Retina (tissue), 1 donor: ENCODE measurements around the gene TMEM54.

Experiments used
- DNase-seq: peaks from one replicate; pipeline ENCODE4 v3.0.0-alpha.2; 2016

The TMEM54 gene

GRCh38 chr1:32900956-32901822 is at the start of gene TMEM54:
Gene TMEM54, minus strand, starts transcription at chr1:32901389. Its CDS starts 151 bp downstream, at chr1:32901238.
- DNase-seq, result peak; percentile 5

GRCh38 chr1:32949519-32949918 is 48.3 kb upstream of the TMEM54 start:
- no peak for DNase-seq

GRCh38 chr1:32948905-32949304 is 47.7 kb upstream of the TMEM54 start:
- no peak for DNase-seq

GRCh38 chr1:32948390-32948722 is 47.2 kb upstream of the TMEM54 start:
- no peak for DNase-seq

DNA sequence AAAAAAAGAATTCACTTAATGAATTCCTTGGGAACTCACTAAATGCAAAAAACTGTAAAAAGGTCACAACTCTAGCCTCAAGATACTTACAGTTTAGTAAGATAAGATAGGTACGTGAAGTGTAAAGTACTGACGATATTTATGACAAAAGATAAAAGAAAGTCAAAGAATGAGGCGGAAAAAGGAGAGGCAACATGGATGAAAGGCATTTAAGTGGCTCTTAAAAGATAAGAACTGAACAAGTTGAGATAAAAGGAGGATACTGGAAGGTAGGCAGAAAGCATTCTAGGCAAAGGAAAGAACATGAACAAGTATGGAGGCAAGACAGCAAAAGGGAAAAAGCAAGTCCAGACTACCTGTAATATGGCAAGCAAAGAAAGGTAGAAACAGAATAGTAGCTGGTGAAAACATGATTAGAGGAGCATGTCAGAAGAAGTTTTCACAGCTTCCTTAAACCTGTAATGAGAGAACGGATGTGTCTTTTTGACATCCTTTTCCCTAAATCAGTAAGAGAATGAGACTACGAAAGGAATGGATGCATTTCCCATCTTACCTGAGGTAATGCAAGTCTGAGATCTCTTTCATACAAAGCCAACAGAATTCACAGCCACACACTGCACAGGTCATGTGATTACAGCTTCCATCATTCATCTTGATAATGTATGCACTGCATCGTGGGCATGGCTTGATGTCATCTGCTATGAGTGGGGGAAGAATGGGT is 46.6 kb upstream of the TMEM54 start:
- DNase-seq, result no peak

- no peak for DNase-seq
Measured at GRCh38 chr1:32946413-32946812, 45.2 kb upstream of the TMEM54 start.

GRCh38 chr1:32944180-32944579 is 43.0 kb upstream of the TMEM54 start:
- DNase-seq, result no peak

- DNase-seq, result no peak
Measured at GRCh38 chr1:32939655-32940371, 38.6 kb upstream of the TMEM54 start.

GRCh38 chr1:32937061-32937460 is 35.9 kb upstream of the TMEM54 start:
- DNase-seq, result no peak

DNA sequence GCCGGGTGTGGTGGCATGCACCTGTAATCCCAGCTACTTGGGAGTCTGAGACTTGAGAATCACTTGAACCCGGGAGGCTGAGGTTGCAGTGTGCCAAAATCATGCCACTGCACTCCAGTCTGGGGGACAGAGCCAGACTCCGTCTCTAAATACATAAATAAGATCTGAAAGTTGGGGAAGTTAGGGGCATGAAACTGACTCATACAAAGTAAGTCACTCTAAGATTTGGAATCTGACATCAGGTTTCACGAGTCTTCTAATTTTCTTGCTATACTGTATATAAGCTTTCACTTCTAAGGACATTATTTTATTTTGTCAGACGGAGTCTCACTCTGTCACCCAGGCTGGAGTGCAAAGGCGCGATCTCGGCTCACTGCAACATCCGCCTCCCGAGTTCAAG is 33.3 kb upstream of the TMEM54 start:
- no peak for DNase-seq

DNA sequence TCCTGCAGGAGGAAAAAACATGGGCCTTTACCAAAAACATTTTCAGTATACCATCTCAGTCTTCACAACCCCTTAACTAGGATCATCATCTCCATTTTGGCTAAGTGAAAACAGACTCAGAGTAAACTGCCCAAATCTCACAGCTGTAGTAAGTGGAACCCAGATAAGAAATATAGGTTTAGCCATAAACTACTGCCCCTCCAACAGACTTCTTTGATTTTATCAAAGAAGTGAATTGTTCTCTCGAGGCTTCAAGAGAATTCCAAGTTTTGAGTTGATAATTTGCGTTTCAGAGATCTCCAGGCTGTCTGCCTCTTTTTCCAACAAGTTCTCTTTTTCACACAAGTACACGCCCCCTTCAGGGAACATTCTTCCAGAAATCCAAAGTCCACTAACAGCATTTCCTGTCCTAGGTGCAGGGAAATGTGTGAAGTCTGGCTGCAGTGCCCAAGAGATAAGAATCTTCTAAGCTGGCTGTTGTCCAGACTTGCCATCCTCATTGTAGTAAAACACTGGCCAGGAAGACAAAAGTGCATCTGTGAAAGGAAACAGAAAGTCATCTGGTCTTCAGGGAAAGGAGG is 32.6 kb upstream of the TMEM54 start:
- no peak for DNase-seq

DNA sequence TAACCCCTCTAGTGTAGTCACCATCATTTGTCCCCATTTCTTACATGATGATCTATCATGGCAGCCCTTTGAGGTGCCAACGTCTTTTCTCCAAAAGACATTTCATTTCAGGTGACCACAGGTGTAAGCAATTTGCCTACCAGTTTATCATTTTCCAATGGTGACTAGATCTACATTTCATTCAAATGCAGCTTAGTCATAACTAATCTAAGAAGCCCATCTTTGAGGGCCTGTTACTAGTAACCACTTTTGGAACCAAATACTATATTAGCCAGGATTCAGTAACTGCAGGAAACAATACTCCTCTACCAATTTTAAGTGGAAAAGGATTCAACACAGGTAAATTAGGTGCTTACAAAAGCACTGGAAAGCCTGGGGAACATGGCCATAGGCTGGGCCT is 30.6 kb upstream of the TMEM54 start:
- no peak for DNase-seq

GRCh38 chr1:32929366-32929765 is 28.2 kb upstream of the TMEM54 start:
- DNase-seq, result no peak

- DNase-seq, result no peak
Measured at GRCh38 chr1:32928715-32929114, 27.5 kb upstream of the TMEM54 start.

GRCh38 chr1:32928285-32928684 is 27.1 kb upstream of the TMEM54 start:
- no peak for DNase-seq

- no peak for DNase-seq
Measured at GRCh38 chr1:32927441-32927840, 26.3 kb upstream of the TMEM54 start.

GRCh38 chr1:32926562-32926961 is 25.4 kb upstream of the TMEM54 start:
- DNase-seq, result no peak

DNA sequence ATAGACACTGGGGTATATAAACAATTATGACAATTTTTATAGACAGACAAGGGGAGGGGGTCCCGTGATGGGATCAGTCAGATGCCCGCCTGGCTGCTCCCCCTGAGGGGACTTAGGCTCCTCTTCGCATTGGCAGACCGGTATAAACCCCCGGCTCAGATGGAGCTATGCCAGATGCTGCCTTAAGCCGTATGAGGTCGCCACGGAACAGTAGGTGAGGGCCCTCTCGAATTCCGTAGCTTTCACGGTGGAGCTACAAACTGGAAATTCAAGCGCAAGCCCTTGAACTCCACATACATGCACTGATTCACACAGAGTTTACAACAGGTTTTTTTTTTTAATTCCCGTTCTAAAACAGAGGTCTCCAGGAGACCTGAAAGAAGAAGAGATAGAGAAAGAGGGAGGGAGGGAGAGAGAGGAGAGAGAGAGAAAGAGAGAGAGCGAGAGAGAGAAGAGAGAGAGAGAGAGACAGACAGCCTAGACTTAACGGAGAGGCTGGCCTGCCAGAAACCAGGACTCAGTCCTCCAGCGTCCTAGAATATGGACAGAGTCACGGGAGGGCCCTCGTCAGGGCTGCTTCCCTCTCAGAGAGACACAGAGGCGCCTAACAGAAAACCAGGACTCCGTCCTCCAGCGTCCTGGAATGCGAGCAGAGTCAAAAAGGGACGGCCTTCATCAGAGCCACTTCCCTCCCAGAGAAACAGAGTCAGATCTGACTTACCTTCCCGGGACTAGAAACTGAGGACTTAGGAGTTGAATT is 24.4 kb upstream of the TMEM54 start:
- DNase-seq, result peak; percentile 62

DNA sequence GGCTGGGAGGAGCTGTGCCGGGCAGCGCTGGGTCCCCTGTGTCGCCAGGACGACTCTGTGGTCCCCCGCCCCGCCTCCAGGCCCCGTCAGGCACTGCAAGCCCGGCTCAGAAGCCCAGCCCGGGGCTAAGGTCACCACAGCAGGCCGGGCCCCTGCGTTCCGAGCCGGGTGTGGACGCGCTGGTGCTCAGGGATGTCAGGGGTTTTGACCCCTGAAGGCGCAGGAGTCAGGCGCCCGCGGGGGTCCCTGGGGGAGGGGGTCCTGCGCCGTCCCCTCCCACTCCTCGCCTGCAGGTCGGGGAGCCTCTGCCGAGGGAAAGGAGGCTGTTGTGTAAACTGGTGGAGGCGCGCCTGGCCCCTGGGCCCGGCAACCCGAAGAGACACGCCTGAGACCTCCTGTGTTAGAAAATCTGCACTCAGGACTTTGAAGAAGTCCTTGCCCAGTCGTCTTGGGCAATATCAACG is 23.7 kb upstream of the TMEM54 start:
- DNase-seq, result peak; percentile 66

DNA sequence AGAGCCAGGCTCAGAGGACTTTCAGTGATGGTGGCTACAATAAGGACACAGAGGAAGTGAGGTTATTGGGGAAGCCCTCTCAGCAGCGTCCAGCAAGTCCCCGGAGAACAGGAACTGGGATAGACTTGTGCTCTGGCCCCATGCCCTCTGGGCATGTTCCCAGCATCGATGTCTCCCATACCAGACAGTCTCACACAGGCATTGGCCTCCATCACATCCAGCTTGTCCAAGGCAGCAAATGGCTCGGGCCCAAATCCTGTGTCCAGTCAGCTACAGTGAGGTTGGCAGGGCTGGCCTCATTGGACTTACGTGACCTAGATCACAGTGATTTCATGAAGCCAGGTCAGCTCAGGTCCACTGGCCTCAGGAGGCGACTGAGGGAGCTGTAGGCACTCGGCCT is 19.6 kb upstream of the TMEM54 start:
- DNase-seq, result no peak

GRCh38 chr1:32919811-32920733 is 18.9 kb upstream of the TMEM54 start:
- no peak for DNase-seq
